Osteoblast (primary cell): ENCODE data around the gene NTRK3. TPM values are rescaled to one million over a fixed set of nuclear protein-coding genes. Genes with fewer than 3 reads are reported as not detected.
A peak's percentile ranks its signal among the peaks of the same experiment; 100 is the strongest.

Experiments used
- DNase-seq: peaks from one replicate; pipeline ENCODE4 v3.0.0; 2011; ENCODE audit warnings: low spot score, mixed read lengths; ENCODE audit not compliant: insufficient read length; ENCODE audit errors: missing footprints
- H2AFZ ChIP-seq: 2 replicates; pipeline ENCODE4 v1.6.0; 2011; ENCODE audit warnings: mild to moderate bottlenecking, low read length
- H3K27ac ChIP-seq: 2 replicates; pipeline ENCODE4 v1.5.1; 2011; ENCODE audit warnings: mild to moderate bottlenecking, low read depth, low read length, moderate library complexity
- H3K27me3 ChIP-seq: 2 replicates; pipeline ENCODE4 v1.6.0; 2012; ENCODE audit warnings: mild to moderate bottlenecking, control low read depth, inconsistent platforms, low read length, moderate library complexity; ENCODE audit not compliant: insufficient read depth
- H3K36me3 ChIP-seq: 2 replicates; pipeline ENCODE4 v1.5.1; 2011; ENCODE audit warnings: mild to moderate bottlenecking, low read length, control low read depth, moderate library complexity; ENCODE audit not compliant: insufficient read depth
- H3K4me1 ChIP-seq: 2 replicates; pipeline ENCODE4 v1.5.1; 2011; ENCODE audit warnings: mild to moderate bottlenecking, low read length, control low read depth, moderate library complexity; ENCODE audit not compliant: insufficient read depth
- H3K4me2 ChIP-seq: 2 replicates; pipeline ENCODE4 v1.6.0; 2011; ENCODE audit warnings: mild to moderate bottlenecking, low read length; ENCODE audit not compliant: insufficient read depth
- H3K4me3 ChIP-seq: fragments of 200-600 bp; sonication (generic); 3 replicates; pipeline ENCODE4 v1.5.1; 2012; ENCODE audit warnings: mild to moderate bottlenecking, low read length, inconsistent platforms; ENCODE audit not compliant: insufficient read depth
- H3K79me2 ChIP-seq: 2 replicates; pipeline ENCODE4 v1.6.0; 2012; ENCODE audit warnings: mild to moderate bottlenecking, low read length, control low read depth, inconsistent platforms; ENCODE audit not compliant: insufficient read depth
- H3K9me3 ChIP-seq: 2 replicates; pipeline ENCODE4 v1.5.1; 2011; ENCODE audit warnings: low read depth, low read length, control low read depth
- H4K20me1 ChIP-seq: 2 replicates; pipeline ENCODE4 v1.6.0; 2012; ENCODE audit warnings: mild to moderate bottlenecking, low read length, control low read depth; ENCODE audit not compliant: insufficient read depth
- total RNA-seq: library from RNA; depleted of rRNA; stranded (reverse); fragments of >200 nt; gene quantifications from 2 replicates; pipeline ENCODE4 v1.2.3, GENCODE V29; 2012
- TF ChIP-seq, protein P1 (sequence below): IDR thresholded peaks from 2 replicates; pipeline ENCODE4 v1.5.1; 2011; ENCODE audit warnings: mild to moderate bottlenecking, low read depth, low read length, moderate library complexity; ENCODE audit errors: extremely low read depth

Gene NTRK3
- total RNA-seq, 1 donor = 0.72 TPM

- no peak overlapping the region for H3K4me2 ChIP-seq
- no peak for DNase-seq
- no peaks in the 10 kb centered on the region for H3K27me3 ChIP-seq
- no peaks in the 10 kb centered on the region for H3K4me1 ChIP-seq
- H3K36me3 ChIP-seq = no peaks in the 10 kb centered on the region
- H3K27ac ChIP-seq = no peak overlapping the region
- no peak overlapping the region for H3K4me3 ChIP-seq
- H2AFZ ChIP-seq = no peak overlapping the region
- TF ChIP-seq, protein P1, sequence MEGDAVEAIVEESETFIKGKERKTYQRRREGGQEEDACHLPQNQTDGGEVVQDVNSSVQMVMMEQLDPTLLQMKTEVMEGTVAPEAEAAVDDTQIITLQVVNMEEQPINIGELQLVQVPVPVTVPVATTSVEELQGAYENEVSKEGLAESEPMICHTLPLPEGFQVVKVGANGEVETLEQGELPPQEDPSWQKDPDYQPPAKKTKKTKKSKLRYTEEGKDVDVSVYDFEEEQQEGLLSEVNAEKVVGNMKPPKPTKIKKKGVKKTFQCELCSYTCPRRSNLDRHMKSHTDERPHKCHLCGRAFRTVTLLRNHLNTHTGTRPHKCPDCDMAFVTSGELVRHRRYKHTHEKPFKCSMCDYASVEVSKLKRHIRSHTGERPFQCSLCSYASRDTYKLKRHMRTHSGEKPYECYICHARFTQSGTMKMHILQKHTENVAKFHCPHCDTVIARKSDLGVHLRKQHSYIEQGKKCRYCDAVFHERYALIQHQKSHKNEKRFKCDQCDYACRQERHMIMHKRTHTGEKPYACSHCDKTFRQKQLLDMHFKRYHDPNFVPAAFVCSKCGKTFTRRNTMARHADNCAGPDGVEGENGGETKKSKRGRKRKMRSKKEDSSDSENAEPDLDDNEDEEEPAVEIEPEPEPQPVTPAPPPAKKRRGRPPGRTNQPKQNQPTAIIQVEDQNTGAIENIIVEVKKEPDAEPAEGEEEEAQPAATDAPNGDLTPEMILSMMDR = no peak
- H3K9me3 ChIP-seq = no peaks in the 10 kb centered on the region
- no peaks in the 10 kb centered on the region for H4K20me1 ChIP-seq
- H3K79me2 ChIP-seq = no peaks in the 10 kb centered on the region
Observed at GRCh38 chr15:88221836-88222235, 34.7 kb downstream of the NTRK3 start.

DNA sequence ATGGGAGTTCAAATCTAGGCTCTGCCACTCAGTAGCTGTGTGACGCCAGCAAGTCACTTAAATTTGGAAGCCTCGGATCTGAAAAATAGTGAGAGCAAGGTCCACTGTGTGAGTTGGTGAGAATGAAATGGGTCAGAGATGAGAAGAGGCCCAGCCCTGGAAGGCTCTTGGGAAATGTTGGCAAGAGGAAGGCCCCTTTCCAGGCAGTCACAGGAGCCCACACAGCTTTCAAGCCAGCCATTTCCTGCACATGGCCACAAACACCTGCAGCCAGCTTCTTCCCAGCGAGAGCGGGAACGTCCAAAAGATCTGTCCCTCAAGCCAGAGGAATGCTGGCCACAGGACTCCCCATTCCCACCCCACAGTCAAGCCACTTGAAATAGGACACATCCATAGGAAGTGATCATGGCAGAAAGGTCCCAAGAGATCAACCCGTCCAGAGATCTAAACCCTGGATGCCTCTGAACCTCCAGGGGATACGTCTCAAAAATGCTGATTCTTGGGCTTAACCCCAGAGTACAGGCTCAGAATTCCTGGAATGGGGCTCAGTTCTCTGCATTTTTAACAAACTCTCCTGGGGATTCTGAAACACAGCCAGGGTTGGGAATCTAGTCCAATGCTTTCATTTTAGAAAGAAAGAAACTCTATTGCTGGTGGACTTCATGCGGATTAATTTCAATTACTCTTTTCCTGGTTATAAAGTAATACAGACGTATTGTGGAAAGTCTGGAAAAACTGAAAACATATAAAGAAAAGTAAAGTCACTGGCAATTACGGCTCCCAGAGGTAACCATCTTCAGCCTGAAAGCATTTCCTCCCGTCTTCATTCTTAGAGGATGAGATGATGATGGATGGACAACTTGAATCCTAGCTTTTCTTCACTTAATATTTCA is 35.9 kb downstream of the NTRK3 start:
- Histone ChIP-seq H3K4me3 (no peak overlapping the region), H4K20me1 (no peaks in the 10 kb centered on the region), H3K36me3 (no peaks in the 10 kb centered on the region), H3K4me1 (no peaks in the 10 kb centered on the region), H3K4me2 (no peak overlapping the region), H3K79me2 (no peaks in the 10 kb centered on the region), H3K27ac (no peak overlapping the region), H3K9me3 (no peaks in the 10 kb centered on the region), H2AFZ (no peak overlapping the region), H3K27me3 (no peaks in the 10 kb centered on the region)
- DNase-seq = no peak
- TF ChIP-seq, protein P1 = no peak

GRCh38 chr15:88219623-88220022 is 36.9 kb downstream of the NTRK3 start:
- Histone ChIP-seq H3K79me2 (no peaks in the 10 kb centered on the region), H4K20me1 (no peaks in the 10 kb centered on the region), H3K4me3 (no peak overlapping the region), H3K27me3 (no peaks in the 10 kb centered on the region), H3K9me3 (no peaks in the 10 kb centered on the region), H2AFZ (no peak overlapping the region), H3K4me1 (no peaks in the 10 kb centered on the region), H3K36me3 (no peaks in the 10 kb centered on the region), H3K4me2 (no peak overlapping the region), H3K27ac (no peak overlapping the region)
- TF ChIP-seq, protein P1 = no peak
- peak; percentile 68 for DNase-seq

DNA sequence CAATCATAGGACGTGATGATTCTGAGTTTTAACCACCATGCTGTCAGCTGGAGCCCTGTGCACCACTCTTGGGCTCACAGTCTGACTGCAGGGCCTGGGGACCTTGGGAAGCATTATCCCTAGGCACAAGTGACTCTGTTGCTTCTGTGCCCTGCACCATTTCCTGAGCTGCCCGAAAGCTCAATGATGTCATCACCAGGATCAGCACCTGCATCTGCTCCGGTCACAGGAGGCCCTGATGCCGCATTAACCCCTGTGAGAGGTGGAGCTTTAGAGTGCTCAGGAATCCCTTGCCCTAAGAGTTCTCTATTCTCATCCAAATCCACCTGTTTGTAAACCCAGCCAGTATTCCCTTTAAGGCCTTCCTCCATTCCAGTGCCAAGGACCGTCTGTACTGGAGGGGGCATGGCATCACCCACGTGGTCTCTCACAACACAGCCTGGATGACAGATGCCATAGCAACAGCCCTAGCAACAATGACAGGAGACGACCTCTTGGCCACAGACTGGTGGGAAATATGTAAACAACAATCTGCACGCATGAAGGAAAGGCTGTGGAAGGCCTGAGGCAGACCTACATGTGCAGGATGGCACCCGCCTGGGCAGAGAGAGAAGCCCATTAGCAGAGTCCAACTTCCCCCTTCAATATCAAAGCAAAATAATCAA is 37.9 kb downstream of the NTRK3 start:
- Histone ChIP-seq H3K4me3 (no peak overlapping the region), H3K9me3 (no peaks in the 10 kb centered on the region), H3K4me2 (no peak overlapping the region), H3K4me1 (no peaks in the 10 kb centered on the region), H3K27ac (no peak overlapping the region), H4K20me1 (no peaks in the 10 kb centered on the region), H2AFZ (no peak overlapping the region), H3K79me2 (no peaks in the 10 kb centered on the region), H3K27me3 (no peaks in the 10 kb centered on the region), H3K36me3 (no peaks in the 10 kb centered on the region)
- TF ChIP-seq, protein P1 = no peak
- DNase-seq = no peak
